Measurements from ENCODE around the gene SMCO4.
"Not testable (repeated sequence)": the region's sequence is repeated elsewhere in the genome, so short reads cannot be mapped to it uniquely, and the experiment has no call there.

SMCO4 gene

GRCh38 chr11:93464927-93465540 lies 78.2 kb downstream of the SMCO4 start:
- DNase-seq = no peak

GRCh38 chr11:93463666-93464065 lies 79.5 kb downstream of the SMCO4 start:
- DNase-seq = not testable (repeated sequence)

- no peak for DNase-seq
These were observed 84.9 kb downstream of the SMCO4 start for GRCh38 chr11:93458286-93458685.

DNA sequence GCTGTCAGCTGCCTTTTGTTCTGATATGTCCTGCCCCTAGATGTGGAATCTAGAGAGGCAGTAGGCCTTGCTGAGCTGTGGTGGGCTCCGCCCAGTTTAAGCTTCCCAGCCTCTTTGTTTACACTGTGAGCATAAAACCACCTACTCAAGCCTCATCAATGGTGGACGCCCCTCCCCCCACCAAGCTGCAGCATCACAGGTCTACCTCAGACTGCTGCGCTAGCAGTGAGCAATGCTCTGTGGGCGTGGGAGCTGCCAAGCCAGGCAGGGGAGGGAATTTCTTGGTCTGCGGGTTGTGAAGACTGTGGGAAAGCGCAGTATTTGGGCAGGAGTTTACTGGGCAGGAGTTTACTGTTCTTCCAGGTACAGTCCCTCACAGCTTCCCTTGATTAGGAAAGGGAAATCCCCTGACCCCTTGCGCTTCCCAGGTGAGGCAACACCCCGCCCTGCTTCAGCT lies 98.5 kb downstream of the SMCO4 start:
- no peak for DNase-seq

DNA sequence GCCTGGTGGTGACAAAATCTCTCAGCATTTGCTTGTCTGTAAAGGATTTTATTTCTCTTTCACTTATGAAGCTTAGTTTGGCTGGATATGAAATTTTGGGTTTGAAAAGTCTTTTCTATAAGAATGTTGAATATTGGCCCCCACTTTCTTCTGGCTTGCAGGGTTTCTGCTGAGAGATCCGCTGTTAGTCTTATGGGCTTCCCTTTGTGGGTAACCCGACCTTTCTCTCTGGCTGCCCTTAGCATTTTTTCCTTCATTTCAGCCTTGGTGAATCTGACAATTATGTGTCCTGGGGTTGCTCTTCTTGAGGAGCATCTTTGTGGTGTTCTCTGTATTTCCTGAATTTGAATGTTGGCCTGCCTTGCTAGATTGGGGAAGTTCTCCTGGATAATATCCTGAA lies 100.0 kb downstream of the SMCO4 start:
- not testable (repeated sequence) for DNase-seq

DNA sequence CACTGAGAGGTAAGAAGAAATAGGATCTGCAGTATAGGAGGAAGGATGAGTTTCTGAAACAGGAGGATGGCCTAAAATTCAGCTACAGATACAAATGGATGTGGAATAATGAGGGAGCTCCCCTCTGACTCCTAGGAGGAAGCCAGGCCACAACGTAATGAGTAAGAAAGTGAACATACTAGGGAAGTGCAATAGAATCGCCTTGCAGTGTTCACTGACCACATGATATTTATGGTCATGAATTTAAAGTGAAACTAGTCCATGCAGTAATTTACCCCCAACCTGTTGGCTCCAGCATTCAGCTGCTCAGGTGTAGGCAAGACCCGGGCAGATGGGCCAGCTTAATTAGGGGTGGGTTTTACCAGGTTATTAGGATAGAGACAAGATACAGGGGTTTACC lies 110.9 kb downstream of the SMCO4 start:
- DNase-seq = no peak
